IMR-90 (cell line): Measurements from ENCODE around the gene CTNNA1. TPM values are rescaled to one million over a fixed set of nuclear protein-coding genes. Genes with fewer than 3 reads are reported as not detected.

Experiments used
- ATAC-seq: fragments of 200-7000 bp; cut with Tn5 transposase; 2 replicates; pipeline ENCODE4 v1.9.1; 2020; ENCODE audit warnings: low read depth, mild to moderate bottlenecking, moderate library complexity
- BruUV-seq: library from RNA; stranded (reverse); fragments of 400-500 nt; replicated peaks from 2 replicates; lab custom pipeline; 2021; lab: Mats Ljungman, UMichigan
- CTCF ChIA-PET: fragments of 300-600 bp; formaldehyde crosslinking; extraction: SDS; loops from one replicate; lab custom pipeline; 2021; ENCODE audit warnings: antibody characterized with exemption; lab: Yijun Ruan, JAX
- POLR2A ChIA-PET: fragments of 300-600 bp; sonication (Branson Sonifier 250); formaldehyde crosslinking; loops from one replicate; lab custom pipeline; 2022; ENCODE audit warnings: antibody characterized with exemption; ENCODE audit not compliant: unreplicated experiment; lab: Charles Lee
- DNase-seq: peaks from one replicate; pipeline ENCODE4 v3.0.0; 2013
- H2AFZ ChIP-seq: replicated peaks from 2 replicates; pipeline ENCODE3; 2013; ENCODE audit warnings: low read length, mild to moderate bottlenecking; ENCODE audit not compliant: poor library complexity
- H2AK5ac ChIP-seq: 2 replicates; pipeline ENCODE4 v1.6.1; 2013; ENCODE audit warnings: low read depth, low read length, inconsistent platforms
- H2AK9ac ChIP-seq: replicated peaks from 2 replicates; pipeline ENCODE3; 2013; ENCODE audit warnings: mild to moderate bottlenecking, low read depth, low read length, moderate library complexity; ENCODE audit not compliant: poor library complexity
- H2BK120ac ChIP-seq: 2 replicates; pipeline ENCODE4 v1.6.1; 2013; ENCODE audit warnings: low read depth, low read length, inconsistent platforms
- H2BK15ac ChIP-seq: 3 replicates; pipeline ENCODE4 v1.6.1; 2013; ENCODE audit warnings: low read depth, low read length, inconsistent platforms
- H2BK20ac ChIP-seq: 2 replicates; pipeline ENCODE4 v1.6.1; 2013; ENCODE audit warnings: low read depth, mild to moderate bottlenecking, inconsistent platforms, low read length, moderate library complexity
- H2BK5ac ChIP-seq: 2 replicates; pipeline ENCODE4 v1.6.1; 2013; ENCODE audit warnings: mild to moderate bottlenecking, low read depth, low read length, inconsistent platforms; ENCODE audit not compliant: poor library complexity, severe bottlenecking
- H3K14ac ChIP-seq: replicated peaks from 2 replicates; pipeline ENCODE4 v1.6.1; 2013; ENCODE audit warnings: low read depth, low read length, inconsistent platforms
- H3K18ac ChIP-seq: 2 replicates; pipeline ENCODE4 v1.6.1; 2013; ENCODE audit warnings: low read depth, low read length, control low read depth
- H3K23ac ChIP-seq: 2 replicates; pipeline ENCODE4 v1.6.1; 2013; ENCODE audit warnings: low read depth, low read length, inconsistent platforms
- H3K27ac ChIP-seq: 2 replicates; pipeline ENCODE4 v1.5.1; 2013; ENCODE audit warnings: mild to moderate bottlenecking, control low read depth, low read length; ENCODE audit not compliant: insufficient read depth
- H3K27me3 ChIP-seq: 2 replicates; pipeline ENCODE4 v1.6.1; 2013; ENCODE audit warnings: low read length; ENCODE audit not compliant: control insufficient read depth, insufficient read depth
- H3K36me3 ChIP-seq: 2 replicates; pipeline ENCODE4 v1.6.1; 2013; ENCODE audit warnings: low read length, mixed read lengths; ENCODE audit not compliant: control insufficient read depth, insufficient read depth
- H3K4ac ChIP-seq: 2 replicates; pipeline ENCODE4 v1.6.1; 2013; ENCODE audit warnings: low read depth, low read length, inconsistent platforms
- H3K4me1 ChIP-seq: 2 replicates; pipeline ENCODE4 v1.6.1; 2013; ENCODE audit warnings: low read length, mixed read lengths; ENCODE audit not compliant: control insufficient read depth, insufficient read depth
- H3K4me2 ChIP-seq: 2 replicates; pipeline ENCODE4 v1.6.1; 2013; ENCODE audit warnings: low read depth, mild to moderate bottlenecking, control low read depth, low read length, moderate library complexity
- H3K4me3 ChIP-seq: 2 replicates; pipeline ENCODE4 v1.5.1; 2013; ENCODE audit warnings: low read depth, mild to moderate bottlenecking, control low read depth, low read length, moderate library complexity; ENCODE audit not compliant: insufficient read depth
- H3K56ac ChIP-seq: 2 replicates; pipeline ENCODE4 v1.6.1; 2013; ENCODE audit warnings: low read length, inconsistent platforms; ENCODE audit not compliant: insufficient read depth; ENCODE audit errors: extremely low read depth
- H3K79me1 ChIP-seq, 2 experiments: 2 replicates each; pipeline ENCODE4 v1.6.1; 2013; ENCODE audit warnings: low read length in 2 of 2, inconsistent platforms in 1 of 2, low read depth in 1 of 2
- H3K9ac ChIP-seq: 2 replicates; pipeline ENCODE4 v1.6.1; 2013; ENCODE audit warnings: low read depth, low read length, control low read depth
- H3K9me1 ChIP-seq: 2 replicates; pipeline ENCODE4 v1.6.1; 2013; ENCODE audit warnings: low read length, inconsistent platforms; ENCODE audit not compliant: insufficient read depth
- H3K9me3 ChIP-seq: 2 replicates; pipeline ENCODE4 v1.6.1; 2013; ENCODE audit warnings: low read length; ENCODE audit not compliant: control insufficient read depth, insufficient read depth
- H4K20me1 ChIP-seq: 2 replicates; pipeline ENCODE4 v1.6.1; 2013; ENCODE audit warnings: low read length, inconsistent platforms; ENCODE audit not compliant: insufficient read depth
- H4K5ac ChIP-seq: 2 replicates; pipeline ENCODE4 v1.6.1; 2013; ENCODE audit warnings: mild to moderate bottlenecking, low read depth, low read length, control low read depth
- H4K8ac ChIP-seq, 2 experiments: 2 replicates each; pipeline ENCODE4 v1.6.1; 2013; ENCODE audit warnings: low read depth in 2 of 2, low read length in 2 of 2, control low read depth in 1 of 2, inconsistent platforms in 1 of 2
- H4K91ac ChIP-seq: 2 replicates; pipeline ENCODE4 v1.6.1; 2013; ENCODE audit warnings: low read depth, low read length, inconsistent platforms; ENCODE audit not compliant: insufficient read depth
- BHLHE40 ChIP-seq: fragments of 150-350 bp; IDR thresholded peaks from 2 replicates; pipeline ENCODE4 v1.6.1; 2016; ENCODE audit warnings: mild to moderate bottlenecking, low read depth, low read length
- CEBPB ChIP-seq: IDR thresholded peaks from 2 replicates; pipeline ENCODE4 v1.6.1; 2012; ENCODE audit warnings: low read depth, low read length, improper control_type of control experiment
- CHD1 ChIP-seq: IDR thresholded peaks from 2 replicates; pipeline ENCODE4 v1.6.1; 2012; ENCODE audit warnings: low read depth, low read length, improper control_type of control experiment
- CTCF ChIP-seq: conservative IDR thresholded peaks from 2 replicates; pipeline ENCODE4 v1.5.1; 2012; ENCODE audit warnings: mild to moderate bottlenecking, low read depth, low read length, improper control_type of control experiment
- ELK1 ChIP-seq: fragments of 150-350 bp; IDR thresholded peaks from 2 replicates; pipeline ENCODE4 v1.6.1; 2016; ENCODE audit warnings: low read depth, mild to moderate bottlenecking, low read length, moderate library complexity, borderline replicate concordance
- FOS ChIP-seq: fragments of 150-350 bp; IDR thresholded peaks from 2 replicates; pipeline ENCODE4 v1.6.1; 2016; ENCODE audit warnings: low read depth, low read length
- MAFK ChIP-seq: IDR thresholded peaks from 2 replicates; pipeline ENCODE4 v1.6.1; 2012; ENCODE audit warnings: low read depth, low read length, improper control_type of control experiment
- MAZ ChIP-seq: IDR thresholded peaks from 2 replicates; pipeline ENCODE4 v1.6.1; 2012; ENCODE audit warnings: low read depth, mild to moderate bottlenecking, low read length, improper control_type of control experiment, moderate library complexity, borderline replicate concordance
- NFE2L2 ChIP-seq: fragments of 150-350 bp; IDR thresholded peaks from 2 replicates; pipeline ENCODE4 v1.6.1; 2016; ENCODE audit warnings: low read depth, mild to moderate bottlenecking, low read length
- RFX5 ChIP-seq: IDR thresholded peaks from 2 replicates; pipeline ENCODE4 v1.8.0; 2012; ENCODE audit warnings: low read depth, mild to moderate bottlenecking, low read length, moderate library complexity
- USF2 ChIP-seq: fragments of 150-350 bp; IDR thresholded peaks from 2 replicates; pipeline ENCODE4 v1.6.1; 2017; ENCODE audit warnings: mild to moderate bottlenecking, antibody characterized with exemption, low read length, low read depth
- WGBS, 2 experiments: methylation state at CpG; one replicate each; pipeline versions ENCODE4 v1.1.5 to v1.1.7; 2013; ENCODE audit warnings: missing lambda C conversion rate in 2 of 2; ENCODE audit not compliant: insufficient read length in 1 of 2; ENCODE audit errors: extremely low coverage in 2 of 2; 5-methylcytosine and 5-hydroxymethylcytosine counted together
- dilution Hi-C: fragments of 300-500 bp; cut with HindIII; formaldehyde crosslinking; loops from one replicate; pipeline ENCODE4 v1.14.3; 2018; ENCODE audit warnings: low sequenced_read_pairs; ENCODE audit not compliant: unreplicated experiment
- in situ Hi-C: fragments of 300-500 bp; cut with MboI; formaldehyde crosslinking; loops from 3 replicates; pipeline ENCODE4 v1.14.3; 2019; ENCODE audit warnings: low sequenced_read_pairs, inconsistent platforms, mixed read lengths
- intact Hi-C: fragments of 100-400 bp; cut with micrococcal nuclease; formaldehyde crosslinking; loops from 2 replicates; pipeline ENCODE4 v1.10.0; 2022
- polyA plus RNA-seq, 3 experiments: library from polyadenylated mRNA; depleted of rRNA; stranded (reverse); fragments of >200 nt; gene quantifications; 2 replicates each; pipeline ENCODE4 v1.2.3, GENCODE V29; 2012; ENCODE audit warnings: low replicate concordance in 1 of 3
- total RNA-seq: library from RNA; depleted of rRNA; stranded (reverse); fragments of >200 nt; gene quantifications from 2 replicates; pipeline ENCODE4 v1.2.3, GENCODE V29; 2012

The CTNNA1 gene
- total and polyA plus RNA-seq, 2 of the 4 experiments (the other 2 are of a cell fraction): 220 to 471 TPM

- in situ Hi-C loops (no loop called here), intact Hi-C loops (no loop called here), dilution Hi-C loops (no loop called here)
- H3K23ac ChIP-seq: no peak overlapping the region
- ChIA-PET POLR2A (no interaction called here), CTCF (no interaction called here)
- no peak overlapping the region for H2BK120ac ChIP-seq
- H3K9me3 ChIP-seq: peaks cover 3% of the 10 kb centered on the region; the same call in 1 of the 2 replicates
- H4K5ac ChIP-seq: no peak overlapping the region
- no peak overlapping the region for H3K9ac ChIP-seq
- H2AFZ ChIP-seq: no peak overlapping the region
- BruUV-seq: no TSS peak
- H2AK9ac ChIP-seq: no peak overlapping the region
- TF ChIP-seq NFE2L2 (no peak), MAFK (no peak), MAZ (no peak), CEBPB (no peak), RFX5 (no peak), CHD1 (no peak), CTCF (no peak), USF2 (no peak), FOS (no peak), BHLHE40 (no peak), ELK1 (no peak)
- no peak overlapping the region for H3K27ac ChIP-seq
- no peaks in the 10 kb centered on the region for H4K20me1 ChIP-seq
- WGBS, 2 experiments: 65% methylated on average over 4 of the region's 5 CpGs; no CpG with 5 or more reads in 1 of the 2 experiments
- no peak overlapping the region for H3K4me2 ChIP-seq
- H3K4me1 ChIP-seq: no peaks in the 10 kb centered on the region
- H3K36me3 ChIP-seq: no peaks in the 10 kb centered on the region
- ATAC-seq (no peak), DNase-seq (no peak)
- H2BK15ac ChIP-seq: no peak overlapping the region
- H3K27me3 ChIP-seq: peaks cover 13% of the 10 kb centered on the region
- H4K91ac ChIP-seq: no peak overlapping the region
- no peak overlapping the region for H3K4me3 ChIP-seq
- H3K9me1 ChIP-seq: no peaks in the 10 kb centered on the region
- H3K56ac ChIP-seq: no peak overlapping the region
- H2BK5ac ChIP-seq: no peak overlapping the region
- no peak overlapping the region for H3K18ac ChIP-seq
- no peak overlapping the region for H2BK20ac ChIP-seq
- no peak overlapping the region for H4K8ac ChIP-seq
- H3K79me1 ChIP-seq: no peaks in the 10 kb centered on the region
- no peak overlapping the region for H3K4ac ChIP-seq
- H3K14ac ChIP-seq: no peak overlapping the region
- no peak overlapping the region for H2AK5ac ChIP-seq
Observed at GRCh38 chr5:138721979-138722378, 31.2 kb upstream of the CTNNA1 start.
